ENCODE data around the gene MMP20. TPM values are rescaled to one million over a fixed set of nuclear protein-coding genes. Genes with fewer than 3 reads are reported as not detected.

Gene MMP20
- total RNA-seq, 1 donor from 2014 or later, result not detected

DNA sequence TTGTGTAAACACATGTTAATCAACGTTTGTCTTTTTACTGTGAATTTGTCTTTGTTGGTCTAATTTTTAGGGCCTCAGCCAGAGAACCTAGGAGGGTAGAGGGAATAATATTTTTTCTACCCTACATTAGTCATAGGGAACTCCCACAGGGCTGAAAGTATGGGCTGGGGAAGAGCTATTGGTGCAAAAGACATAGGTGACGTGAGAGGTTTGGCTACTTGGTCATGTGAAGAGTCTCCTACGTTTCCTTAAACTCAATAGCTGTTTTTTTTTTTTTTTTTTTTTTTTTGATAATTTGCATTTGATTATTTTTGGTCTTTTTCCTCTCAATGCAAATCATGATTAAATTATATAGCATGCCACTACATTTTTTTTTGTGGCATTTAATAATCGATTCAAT lies 78.7 kb downstream of the MMP20 start:
- Mint-ChIP-seq H3K4me1 (ENCODE audit: low read depth) (no peaks in the 10 kb centered on the region), H3K4me3 (ENCODE audit: low read depth) (no peak overlapping the region), H3K36me3 (ENCODE audit: insufficient read depth) (no peaks in the 10 kb centered on the region), H3K27ac (no peak overlapping the region), H3K9me3 (ENCODE audit: low read depth) (no peaks in the 10 kb centered on the region), H3K27me3 (no peaks in the 10 kb centered on the region)
- no peak for DNase-seq (ENCODE audit: low spot score, unreplicated experiment)
- TF ChIP-seq, protein P1, sequence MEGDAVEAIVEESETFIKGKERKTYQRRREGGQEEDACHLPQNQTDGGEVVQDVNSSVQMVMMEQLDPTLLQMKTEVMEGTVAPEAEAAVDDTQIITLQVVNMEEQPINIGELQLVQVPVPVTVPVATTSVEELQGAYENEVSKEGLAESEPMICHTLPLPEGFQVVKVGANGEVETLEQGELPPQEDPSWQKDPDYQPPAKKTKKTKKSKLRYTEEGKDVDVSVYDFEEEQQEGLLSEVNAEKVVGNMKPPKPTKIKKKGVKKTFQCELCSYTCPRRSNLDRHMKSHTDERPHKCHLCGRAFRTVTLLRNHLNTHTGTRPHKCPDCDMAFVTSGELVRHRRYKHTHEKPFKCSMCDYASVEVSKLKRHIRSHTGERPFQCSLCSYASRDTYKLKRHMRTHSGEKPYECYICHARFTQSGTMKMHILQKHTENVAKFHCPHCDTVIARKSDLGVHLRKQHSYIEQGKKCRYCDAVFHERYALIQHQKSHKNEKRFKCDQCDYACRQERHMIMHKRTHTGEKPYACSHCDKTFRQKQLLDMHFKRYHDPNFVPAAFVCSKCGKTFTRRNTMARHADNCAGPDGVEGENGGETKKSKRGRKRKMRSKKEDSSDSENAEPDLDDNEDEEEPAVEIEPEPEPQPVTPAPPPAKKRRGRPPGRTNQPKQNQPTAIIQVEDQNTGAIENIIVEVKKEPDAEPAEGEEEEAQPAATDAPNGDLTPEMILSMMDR (IDR thresholded peaks at IDR 0.05; ENCODE audit: unreplicated experiment), result no peak

DNA sequence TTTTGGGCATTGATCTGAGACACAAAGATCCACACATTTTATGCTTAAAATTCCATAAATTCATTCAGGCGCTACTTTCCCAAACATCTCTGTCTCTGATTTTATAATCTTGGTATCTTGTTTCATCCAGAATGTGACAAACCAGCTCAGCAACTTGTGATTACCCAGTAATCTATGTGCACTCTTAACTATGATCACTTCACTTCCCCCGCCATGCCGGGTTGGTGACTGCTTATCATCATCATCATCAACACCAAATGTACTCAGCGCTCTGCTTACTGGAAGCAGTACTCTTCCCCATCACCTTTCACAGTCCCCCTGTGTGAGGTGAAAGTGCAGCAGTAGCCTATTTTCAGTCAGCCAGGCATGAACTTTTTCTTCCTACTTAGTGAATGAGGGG lies 79.4 kb downstream of the MMP20 start:
- Mint-ChIP-seq H3K4me1 (ENCODE audit: low read depth) (no peaks in the 10 kb centered on the region), H3K9me3 (ENCODE audit: low read depth) (no peaks in the 10 kb centered on the region), H3K27ac (no peak overlapping the region), H3K36me3 (ENCODE audit: insufficient read depth) (no peaks in the 10 kb centered on the region), H3K4me3 (ENCODE audit: low read depth) (no peak overlapping the region), H3K27me3 (no peaks in the 10 kb centered on the region)
- no peak for DNase-seq (ENCODE audit: low spot score, unreplicated experiment)
- TF ChIP-seq, protein P1 (IDR thresholded peaks at IDR 0.05; ENCODE audit: unreplicated experiment), result no peak

DNA sequence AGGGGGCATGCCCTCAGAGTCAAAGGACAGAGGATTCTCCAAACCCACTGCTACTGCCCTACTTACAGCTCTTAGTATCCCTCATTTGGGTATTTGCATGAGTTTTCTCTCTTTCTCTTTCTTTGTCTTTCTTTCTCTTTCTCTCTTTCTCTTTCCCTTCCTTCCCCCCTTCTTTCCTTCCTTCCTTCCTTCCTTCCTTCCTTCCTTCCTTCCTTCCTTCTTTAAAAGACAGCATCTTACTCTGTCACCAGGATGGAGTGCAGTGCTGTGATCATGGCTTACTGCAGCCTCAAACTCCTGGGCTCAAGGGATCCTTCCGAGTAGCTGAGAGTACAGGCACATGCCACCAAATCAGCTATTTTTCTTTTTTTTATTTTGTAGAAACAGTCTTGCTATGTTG lies 80.5 kb downstream of the MMP20 start:
- Mint-ChIP-seq H3K27me3 (no peaks in the 10 kb centered on the region), H3K9me3 (ENCODE audit: low read depth) (peaks cover 3% of the 10 kb centered on the region), H3K4me1 (ENCODE audit: low read depth) (no peaks in the 10 kb centered on the region), H3K27ac (no peak overlapping the region), H3K36me3 (ENCODE audit: insufficient read depth) (no peaks in the 10 kb centered on the region), H3K4me3 (ENCODE audit: low read depth) (no peak overlapping the region)
- no peak for DNase-seq (ENCODE audit: low spot score, unreplicated experiment)
- TF ChIP-seq, protein P1 (IDR thresholded peaks at IDR 0.05; ENCODE audit: unreplicated experiment), result no peak

DNA sequence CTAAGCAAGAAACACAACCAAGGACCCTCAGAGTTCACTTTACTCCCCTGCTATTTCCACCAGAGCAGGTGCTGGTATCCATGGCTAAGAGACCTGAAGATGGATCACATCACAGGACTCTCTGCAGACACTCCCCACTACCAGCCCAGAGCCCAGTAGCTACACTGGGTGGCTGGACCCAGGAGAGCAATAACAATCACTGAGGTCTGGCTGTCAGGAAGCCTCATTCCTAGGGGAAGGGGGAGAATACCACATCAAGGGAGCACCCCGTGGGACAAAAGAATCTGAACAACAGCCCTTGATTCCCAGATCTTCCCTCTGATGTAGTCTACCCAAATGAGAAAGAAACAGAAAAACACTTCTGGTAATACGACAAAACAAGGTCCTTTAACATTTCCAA lies 85.6 kb downstream of the MMP20 start:
- no peaks in the 10 kb centered on the region for H3K4me1 Mint-ChIP-seq (ENCODE audit: low read depth)
- DNase-seq (ENCODE audit: low spot score, unreplicated experiment), result no peak
- no peak overlapping the region for H3K4me3 Mint-ChIP-seq (ENCODE audit: low read depth)
- peaks cover 3% of the 10 kb centered on the region for H3K9me3 Mint-ChIP-seq (ENCODE audit: low read depth)
- TF ChIP-seq, protein P1 (IDR thresholded peaks at IDR 0.05; ENCODE audit: unreplicated experiment), result no peak
- H3K27me3 Mint-ChIP-seq, result no peaks in the 10 kb centered on the region
- no peaks in the 10 kb centered on the region for H3K36me3 Mint-ChIP-seq (ENCODE audit: insufficient read depth)
- no peak overlapping the region for H3K27ac Mint-ChIP-seq

DNA sequence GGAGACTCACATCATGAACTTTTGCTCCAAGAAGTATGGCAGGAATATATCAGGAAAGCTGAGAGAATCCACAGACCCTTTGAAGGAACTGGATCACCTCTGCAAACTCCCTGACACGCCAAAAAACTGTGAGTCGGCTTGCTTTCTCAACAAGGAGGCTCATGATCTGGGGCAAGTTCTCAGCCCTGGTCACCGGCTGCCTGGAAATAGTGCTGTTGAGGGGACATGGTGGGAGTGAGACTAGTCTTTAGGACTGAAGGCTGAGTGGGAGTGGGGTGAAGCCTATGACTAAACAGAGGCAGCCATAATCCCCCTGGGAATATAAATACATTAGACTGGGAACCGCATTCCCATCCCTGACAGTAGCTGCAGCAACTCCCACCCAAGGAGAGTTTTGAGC lies 86.2 kb downstream of the MMP20 start:
- no peak for DNase-seq (ENCODE audit: low spot score, unreplicated experiment)
- Mint-ChIP-seq H3K4me1 (ENCODE audit: low read depth) (no peaks in the 10 kb centered on the region), H3K36me3 (ENCODE audit: insufficient read depth) (no peaks in the 10 kb centered on the region), H3K27me3 (no peaks in the 10 kb centered on the region), H3K4me3 (ENCODE audit: low read depth) (no peak overlapping the region), H3K9me3 (ENCODE audit: low read depth) (peaks cover 3% of the 10 kb centered on the region), H3K27ac (no peak overlapping the region)
- TF ChIP-seq, protein P1 (IDR thresholded peaks at IDR 0.05; ENCODE audit: unreplicated experiment), result no peak

Data from progenitor cell of endocrine pancreas (in vitro differentiated cells).